ENCODE measurements around the gene OLFM1.

Gene OLFM1

GRCh38 chr9:135087899-135088347 lies 455 bp downstream of the OLFM1 start:
- DNase-seq = no peak
- Histone ChIP-seq H3K36me3 (ENCODE audit: insufficient read depth, low read length) (no peaks in the 10 kb centered on the region), H3K79me2 (ENCODE audit: insufficient read depth, low read length) (no peaks in the 10 kb centered on the region), H3K9ac (ENCODE audit: low read depth, low read length) (no peak overlapping the region), H3K27me3 (ENCODE audit: insufficient read depth, low read length, poor library complexity) (no peaks in the 10 kb centered on the region), H4K20me1 (ENCODE audit: insufficient read depth, low read length) (peaks cover 8% of the 10 kb centered on the region; the same call in 1 of the 2 replicates), H2AFZ (ENCODE audit: low read depth, low read length) (no peak overlapping the region), H3K4me3 (ENCODE audit: low read depth in 1 of 2, low read length in 2 of 2) (no peak overlapping the region), H3K4me1 (ENCODE audit: insufficient read depth, low read length) (no peaks in the 10 kb centered on the region), H3K9me3 (ENCODE audit: insufficient read depth, low read length, severe bottlenecking) (no peaks in the 10 kb centered on the region), H3K27ac (ENCODE audit: low read length) (no peak overlapping the region), H3K4me2 (ENCODE audit: insufficient read depth, low read length) (no peak overlapping the region)
- TF ChIP-seq EZH2 (IDR thresholded peaks at IDR 0.05; ENCODE audit: borderline replicate concordance, low read depth, low read length, severe bottlenecking) (no peak), CTCF (IDR thresholded peaks at IDR 0.05; ENCODE audit: borderline replicate concordance, extremely low read depth, low read length, poor library complexity, severe bottlenecking) (no peak)
- ATAC-seq (ENCODE audit: insufficient read depth, low read depth) = no peak

GRCh38 chr9:135088348-135088978 lies 995 bp downstream of the OLFM1 start:
- H4K20me1 ChIP-seq (ENCODE audit: insufficient read depth, low read length) = peaks cover 8% of the 10 kb centered on the region; the same call in 1 of the 2 replicates
- H3K79me2 ChIP-seq (ENCODE audit: insufficient read depth, low read length) = no peaks in the 10 kb centered on the region
- no peaks in the 10 kb centered on the region for H3K36me3 ChIP-seq (ENCODE audit: insufficient read depth, low read length)
- ATAC-seq (ENCODE audit: insufficient read depth, low read depth) = no peak
- DNase-seq = no peak
- H3K27ac ChIP-seq (ENCODE audit: low read length) = no peak overlapping the region
- H3K4me2 ChIP-seq (ENCODE audit: insufficient read depth, low read length) = no peak overlapping the region
- no peak overlapping the region for H2AFZ ChIP-seq (ENCODE audit: low read depth, low read length)
- H3K9me3 ChIP-seq (ENCODE audit: insufficient read depth, low read length, severe bottlenecking) = no peaks in the 10 kb centered on the region
- H3K9ac ChIP-seq (ENCODE audit: low read depth, low read length) = no peak overlapping the region
- no peaks in the 10 kb centered on the region for H3K4me1 ChIP-seq (ENCODE audit: insufficient read depth, low read length)
- H3K27me3 ChIP-seq (ENCODE audit: insufficient read depth, low read length, poor library complexity) = no peaks in the 10 kb centered on the region
- H3K4me3 ChIP-seq (ENCODE audit: low read depth in 1 of 2, low read length in 2 of 2) = no peak overlapping the region
- TF ChIP-seq EZH2 (IDR thresholded peaks at IDR 0.05; ENCODE audit: borderline replicate concordance, low read depth, low read length, severe bottlenecking) (no peak), CTCF (IDR thresholded peaks at IDR 0.05; ENCODE audit: borderline replicate concordance, extremely low read depth, low read length, poor library complexity, severe bottlenecking) (no peak)

- TF ChIP-seq CTCF (IDR thresholded peaks at IDR 0.05; ENCODE audit: borderline replicate concordance, extremely low read depth, low read length, poor library complexity, severe bottlenecking) (no peak), EZH2 (IDR thresholded peaks at IDR 0.05; ENCODE audit: borderline replicate concordance, low read depth, low read length, severe bottlenecking) (no peak)
- Histone ChIP-seq H4K20me1 (ENCODE audit: insufficient read depth, low read length) (peaks cover 8% of the 10 kb centered on the region; the same call in 1 of the 2 replicates), H3K4me3 (ENCODE audit: low read depth in 1 of 2, low read length in 2 of 2) (no peak overlapping the region), H2AFZ (ENCODE audit: low read depth, low read length) (no peak overlapping the region), H3K4me2 (ENCODE audit: insufficient read depth, low read length) (no peak overlapping the region), H3K9me3 (ENCODE audit: insufficient read depth, low read length, severe bottlenecking) (no peaks in the 10 kb centered on the region), H3K9ac (ENCODE audit: low read depth, low read length) (no peak overlapping the region), H3K4me1 (ENCODE audit: insufficient read depth, low read length) (no peaks in the 10 kb centered on the region), H3K79me2 (ENCODE audit: insufficient read depth, low read length) (no peaks in the 10 kb centered on the region), H3K27me3 (ENCODE audit: insufficient read depth, low read length, poor library complexity) (no peaks in the 10 kb centered on the region), H3K36me3 (ENCODE audit: insufficient read depth, low read length) (no peaks in the 10 kb centered on the region), H3K27ac (ENCODE audit: low read length) (no peak overlapping the region)
- DNase-seq (no peak), ATAC-seq (ENCODE audit: insufficient read depth, low read depth) (no peak)
These were observed 1.7 kb downstream of the OLFM1 start for GRCh38 chr9:135088979-135089847.

Measured in DND-41 (cell line).